Neuron (in vitro differentiated cells): ENCODE data around the gene SARNP.

ENCODE experiments used
- H2AFZ ChIP-seq: one replicate; pipeline ENCODE4 v1.6.1; 2013; ENCODE audit warnings: low read depth, mild to moderate bottlenecking, inconsistent platforms, low read length, moderate library complexity
- H3K27me3 ChIP-seq: one replicate; pipeline ENCODE4 v1.6.1; 2013; ENCODE audit warnings: low read length; ENCODE audit not compliant: insufficient read depth
- H3K36me3 ChIP-seq: one replicate; pipeline ENCODE4 v1.6.1; 2013; ENCODE audit warnings: low read length; ENCODE audit not compliant: insufficient read depth
- H3K4me1 ChIP-seq: one replicate; pipeline ENCODE4 v1.6.1; 2013; ENCODE audit warnings: low read length; ENCODE audit not compliant: insufficient read depth
- H3K4me3 ChIP-seq: 2 replicates; pipeline ENCODE4 v1.5.1; 2013; ENCODE audit warnings: mild to moderate bottlenecking, low read length, moderate library complexity
- H3K9me3 ChIP-seq: one replicate; pipeline ENCODE4 v1.6.1; 2013; ENCODE audit warnings: low read length

SARNP gene

GRCh38 chr12:55728186-55728938, 89.2 kb downstream of the SARNP start:
- Histone ChIP-seq H3K27me3 (no peaks in the 10 kb centered on the region), H3K4me1 (peaks cover 28% of the 10 kb centered on the region), H3K36me3 (peaks cover 28% of the 10 kb centered on the region), H2AFZ (no peak overlapping the region), H3K4me3 (peak overlapping the region; percentile 71), H3K9me3 (no peaks in the 10 kb centered on the region)

DNA sequence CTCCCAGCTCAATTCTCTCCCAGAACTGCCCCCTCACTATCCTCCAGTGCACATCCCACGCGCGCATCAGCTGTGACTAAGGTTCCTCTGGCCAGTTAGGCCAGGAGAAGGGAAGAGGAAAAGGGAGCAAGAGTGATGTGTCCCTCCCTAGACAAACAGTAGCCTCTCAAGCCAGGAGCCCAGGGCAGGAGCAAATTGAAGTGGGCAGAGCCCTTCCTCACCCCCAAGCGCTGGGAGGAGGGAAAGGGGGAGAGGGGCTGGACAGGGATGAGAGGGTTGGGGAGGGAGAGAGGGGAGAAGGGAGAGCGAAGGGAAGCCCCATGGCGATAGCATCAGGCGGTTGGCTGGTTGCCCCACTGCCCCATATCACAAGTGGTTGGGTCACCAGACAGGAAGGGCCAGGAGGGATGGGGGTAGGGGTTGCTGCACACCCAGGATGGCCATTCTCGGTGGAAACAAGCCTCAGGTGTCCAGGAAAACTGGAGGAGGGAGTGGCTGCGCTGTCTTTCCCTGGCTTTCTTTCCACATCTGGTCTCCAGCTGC, 89.8 kb downstream of the SARNP start:
- peaks cover 28% of the 10 kb centered on the region for H3K36me3 ChIP-seq
- H3K27me3 ChIP-seq, result no peaks in the 10 kb centered on the region
- H2AFZ ChIP-seq, result no peak overlapping the region
- peak overlapping the region; percentile 71 for H3K4me3 ChIP-seq
- peaks cover 28% of the 10 kb centered on the region for H3K4me1 ChIP-seq
- H3K9me3 ChIP-seq, result no peaks in the 10 kb centered on the region

DNA sequence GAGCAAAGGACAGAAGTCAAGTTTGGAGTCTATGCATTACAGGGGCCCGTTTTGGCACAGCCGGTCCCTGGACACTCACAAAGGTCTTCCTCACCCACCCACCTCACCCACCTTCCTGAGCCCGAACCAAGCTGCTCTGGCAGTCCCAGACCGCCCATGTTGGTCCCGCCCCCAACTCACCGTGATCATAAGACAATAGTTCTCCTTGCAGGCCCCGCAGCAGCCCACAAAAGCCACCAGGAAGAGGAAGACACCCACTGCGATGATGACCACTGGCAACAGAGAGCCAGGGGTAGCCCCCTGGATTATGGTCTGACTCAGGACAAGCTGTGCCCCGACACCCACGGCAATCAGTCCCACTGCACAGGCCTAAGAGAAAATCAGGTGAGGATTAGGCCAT, 90.6 kb downstream of the SARNP start:
- H3K4me3 ChIP-seq, result peak overlapping the region; percentile 71
- no peaks in the 10 kb centered on the region for H3K27me3 ChIP-seq
- no peaks in the 10 kb centered on the region for H3K9me3 ChIP-seq
- no peak overlapping the region for H2AFZ ChIP-seq
- peaks cover 28% of the 10 kb centered on the region for H3K36me3 ChIP-seq
- H3K4me1 ChIP-seq, result peaks cover 28% of the 10 kb centered on the region

- Histone ChIP-seq H3K27me3 (no peaks in the 10 kb centered on the region), H3K4me3 (no peak overlapping the region), H3K4me1 (peaks cover 24% of the 10 kb centered on the region), H3K9me3 (no peaks in the 10 kb centered on the region), H3K36me3 (peaks cover 31% of the 10 kb centered on the region), H2AFZ (no peak overlapping the region)
These were observed 92.0 kb downstream of the SARNP start for GRCh38 chr12:55725556-55725955.

DNA sequence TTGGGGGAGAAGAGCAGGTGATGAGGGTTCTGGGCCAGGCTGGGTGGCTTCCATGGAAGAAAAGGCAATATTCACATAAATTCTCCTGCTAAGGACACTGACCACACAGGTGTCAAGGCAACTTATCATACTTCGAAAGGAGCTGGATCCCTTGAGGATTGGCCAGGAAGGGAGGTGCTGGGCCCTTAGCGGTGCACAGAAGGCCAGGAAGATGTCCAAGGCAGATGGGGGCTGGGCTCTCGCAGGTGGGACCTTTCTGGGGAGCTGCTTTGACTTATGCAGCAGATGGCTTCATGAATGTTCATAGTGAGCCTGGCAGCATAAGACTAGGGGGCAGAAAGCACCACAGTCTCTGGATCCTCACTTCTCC, 92.6 kb downstream of the SARNP start:
- peaks cover 36% of the 10 kb centered on the region for H3K36me3 ChIP-seq
- no peak overlapping the region for H3K4me3 ChIP-seq
- no peaks in the 10 kb centered on the region for H3K27me3 ChIP-seq
- H3K9me3 ChIP-seq, result no peaks in the 10 kb centered on the region
- H2AFZ ChIP-seq, result no peak overlapping the region
- H3K4me1 ChIP-seq, result peaks cover 20% of the 10 kb centered on the region

DNA sequence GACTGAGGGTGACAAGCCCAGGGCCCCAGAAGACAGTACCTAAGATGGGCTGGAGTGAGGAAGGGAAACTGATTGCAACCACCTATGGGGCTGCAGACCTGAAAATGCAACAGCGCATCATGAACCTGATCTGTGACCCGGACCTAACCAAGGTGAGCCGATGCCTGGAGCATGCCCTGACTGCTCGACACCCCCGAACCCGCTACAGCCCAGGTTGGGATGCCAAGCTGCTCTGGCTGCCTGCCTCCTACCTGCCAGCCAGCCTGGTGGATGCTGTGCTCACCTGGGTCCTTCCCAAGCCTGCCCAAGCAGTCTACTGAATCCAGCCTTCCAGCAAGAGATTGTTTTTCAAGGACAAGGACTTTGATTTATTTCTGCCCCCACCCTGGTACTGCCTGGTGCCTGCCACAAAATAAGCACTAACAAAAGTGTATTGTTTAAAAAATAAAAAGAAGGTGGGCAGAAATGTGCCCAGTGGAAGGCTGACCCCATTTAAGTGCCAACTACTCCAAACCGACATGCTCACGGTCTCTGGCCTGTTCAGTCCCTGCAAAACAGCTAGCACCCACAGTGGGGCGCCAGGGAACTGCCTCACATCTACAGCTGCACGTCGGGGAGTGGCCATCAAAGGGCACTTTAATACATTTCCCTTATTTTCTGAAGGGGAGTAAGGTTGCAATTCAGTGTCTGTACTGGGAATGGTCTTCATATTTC, 93.1 kb downstream of the SARNP start:
- no peaks in the 10 kb centered on the region for H3K27me3 ChIP-seq
- H3K4me3 ChIP-seq, result no peak overlapping the region
- no peak overlapping the region for H2AFZ ChIP-seq
- H3K36me3 ChIP-seq, result peaks cover 36% of the 10 kb centered on the region
- H3K4me1 ChIP-seq, result peaks cover 20% of the 10 kb centered on the region
- no peaks in the 10 kb centered on the region for H3K9me3 ChIP-seq

- Histone ChIP-seq H3K4me1 (peaks cover 20% of the 10 kb centered on the region), H3K36me3 (peaks cover 36% of the 10 kb centered on the region), H2AFZ (no peak overlapping the region), H3K4me3 (no peak overlapping the region), H3K9me3 (no peaks in the 10 kb centered on the region), H3K27me3 (no peaks in the 10 kb centered on the region)
These were observed 93.9 kb downstream of the SARNP start for GRCh38 chr12:55723516-55724225.

GRCh38 chr12:55722948-55723347, 94.6 kb downstream of the SARNP start:
- H2AFZ ChIP-seq, result no peak overlapping the region
- H3K4me1 ChIP-seq, result peaks cover 22% of the 10 kb centered on the region
- H3K36me3 ChIP-seq, result peaks cover 36% of the 10 kb centered on the region
- H3K27me3 ChIP-seq, result no peaks in the 10 kb centered on the region
- H3K9me3 ChIP-seq, result no peaks in the 10 kb centered on the region
- no peak overlapping the region for H3K4me3 ChIP-seq

DNA sequence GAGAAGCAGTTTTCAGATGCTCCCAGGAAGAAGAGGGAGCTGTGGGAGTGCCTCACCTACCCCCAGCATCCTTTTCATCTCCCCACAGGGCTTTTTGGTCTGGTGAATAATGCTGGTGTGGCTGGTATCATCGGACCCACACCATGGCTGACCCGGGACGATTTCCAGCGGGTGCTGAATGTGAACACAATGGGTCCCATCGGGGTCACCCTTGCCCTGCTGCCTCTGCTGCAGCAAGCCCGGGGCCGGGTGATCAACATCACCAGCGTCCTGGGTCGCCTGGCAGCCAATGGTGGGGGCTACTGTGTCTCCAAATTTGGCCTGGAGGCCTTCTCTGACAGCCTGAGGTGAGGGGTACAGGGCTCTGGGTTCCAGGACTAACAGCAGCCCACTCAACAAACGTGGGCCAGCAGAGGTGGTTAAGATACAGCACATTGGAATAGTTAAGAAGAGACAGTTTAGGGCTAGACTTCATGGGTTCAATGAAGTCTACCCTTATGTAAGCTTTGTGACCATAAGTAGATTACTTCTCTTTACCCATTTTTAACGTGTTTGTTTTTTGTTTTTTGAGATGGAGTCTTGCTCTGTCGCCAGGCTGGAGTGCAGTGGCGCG, 95.8 kb downstream of the SARNP start:
- Histone ChIP-seq H3K9me3 (no peaks in the 10 kb centered on the region), H3K4me1 (peaks cover 22% of the 10 kb centered on the region), H3K36me3 (peaks cover 33% of the 10 kb centered on the region), H2AFZ (no peak overlapping the region), H3K4me3 (no peak overlapping the region), H3K27me3 (no peaks in the 10 kb centered on the region)

GRCh38 chr12:55720894-55721444, 96.6 kb downstream of the SARNP start:
- H3K4me1 ChIP-seq, result peaks cover 22% of the 10 kb centered on the region
- H3K36me3 ChIP-seq, result peaks cover 28% of the 10 kb centered on the region
- no peaks in the 10 kb centered on the region for H3K9me3 ChIP-seq
- no peaks in the 10 kb centered on the region for H3K27me3 ChIP-seq
- H3K4me3 ChIP-seq, result no peak overlapping the region
- H2AFZ ChIP-seq, result no peak overlapping the region

GRCh38 chr12:55720071-55720564, 97.4 kb downstream of the SARNP start, which contains the start of gene RDH5:
Gene RDH5, plus strand, starts transcription at chr12:55720393. Its CDS starts 792 bp downstream, at chr12:55721185.
- peaks cover 25% of the 10 kb centered on the region for H3K4me1 ChIP-seq
- peaks cover 20% of the 10 kb centered on the region for H3K36me3 ChIP-seq
- H3K4me3 ChIP-seq, result no peak within 1 kb of the TSS
- H3K27me3 ChIP-seq, result no peaks in the 10 kb centered on the region
- no peak within 1 kb of the TSS for H2AFZ ChIP-seq
- no peaks in the 10 kb centered on the region for H3K9me3 ChIP-seq

DNA sequence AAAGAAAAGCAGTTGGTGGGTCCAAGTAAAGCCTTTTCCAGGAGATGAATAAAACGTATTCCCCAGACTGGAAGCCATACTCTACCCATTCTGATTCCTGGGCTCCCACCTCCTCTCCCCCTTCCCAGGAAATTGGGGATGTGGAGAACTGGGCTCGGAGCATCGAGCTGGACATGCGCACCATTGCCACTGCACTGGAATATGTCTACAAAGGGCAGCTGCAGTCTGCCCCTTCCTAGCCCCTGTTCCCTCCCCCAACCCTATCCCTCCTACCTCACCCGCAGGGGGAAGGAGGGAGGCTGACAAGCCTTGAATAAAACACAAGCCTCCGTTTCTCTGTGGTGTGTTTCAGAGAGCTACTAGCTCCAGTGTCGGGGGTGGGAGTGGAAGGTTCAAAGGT, 98.2 kb downstream of the SARNP start:
- Histone ChIP-seq H3K9me3 (no peaks in the 10 kb centered on the region), H2AFZ (no peak overlapping the region), H3K4me3 (no peak overlapping the region), H3K36me3 (peaks cover 12% of the 10 kb centered on the region), H3K4me1 (peaks cover 24% of the 10 kb centered on the region), H3K27me3 (no peaks in the 10 kb centered on the region)
